ENCODE data around the gene ENKUR. TPM values are rescaled to one million over a fixed set of nuclear protein-coding genes. Genes with fewer than 3 reads are reported as not detected.

The ENKUR gene
- total RNA-seq, 1 experiment from 2014 or later = 0.77 TPM

GRCh38 chr10:24979685-24980084 lies 36.3 kb downstream of the ENKUR start:
- Mint-ChIP-seq H3K27me3 (ENCODE audit: insufficient read depth, unreplicated experiment) (no peaks in the 10 kb centered on the region), H3K9me3 (ENCODE audit: unreplicated experiment) (no peaks in the 10 kb centered on the region), H3K36me3 (ENCODE audit: insufficient read depth, unreplicated experiment) (no peaks in the 10 kb centered on the region), H3K4me3 (ENCODE audit: unreplicated experiment) (no peak overlapping the region), H3K27ac (ENCODE audit: unreplicated experiment) (no peak overlapping the region), H3K4me1 (ENCODE audit: low read depth, unreplicated experiment) (peaks cover 13% of the 10 kb centered on the region)
- Histone ChIP-seq H3K27me3 (replicated peaks; ENCODE audit: control insufficient read depth, insufficient read depth, low read length) (no peaks in the 10 kb centered on the region), H3K9me3 (no peaks in the 10 kb centered on the region), H3K36me3 (ENCODE audit: control insufficient read depth, insufficient read depth, low read length) (no peaks in the 10 kb centered on the region), H3K4me3 (ENCODE audit: low read depth, low read length) (no peak overlapping the region), H3K4me1 (peaks cover 8% of the 10 kb centered on the region)
- BruUV-seq (replicated peaks) = no TSS peak
- ChIA-PET POLR2A (no interaction called here), CTCF (no interaction called here)
- no peak for DNase-seq
- TF ChIP-seq CTCF (IDR thresholded peaks at IDR 0.05; ENCODE audit: insufficient read depth in 1 of 2, low read depth in 1 of 2, low read length in 1 of 2, severe bottlenecking in 1 of 2, unreplicated experiment in 1 of 2) = no peak
- intact Hi-C loops (cut with micrococcal nuclease; ENCODE audit: unreplicated experiment) = no loop called here

GRCh38 chr10:24974976-24975375 lies 41.0 kb downstream of the ENKUR start:
- ChIA-PET CTCF (interaction anchor here (0.6 to 1.1 kb wide), 5 partner anchors 11 to 357 kb away, joined by 3 to 4 read pairs (median 3); partner anchors contain the start of gene PRTFDC1), POLR2A (interaction anchor here (0.6 to 1.0 kb wide), 3 partner anchors 23 to 112 kb away, joined by 3 to 4 read pairs (median 3); partner anchors contain the start of gene THNSL1)
- Histone ChIP-seq H3K27me3 (replicated peaks; ENCODE audit: control insufficient read depth, insufficient read depth, low read length) (no peaks in the 10 kb centered on the region), H3K36me3 (ENCODE audit: control insufficient read depth, insufficient read depth, low read length) (no peaks in the 10 kb centered on the region), H3K4me1 (peaks cover 6% of the 10 kb centered on the region; the same call in 1 of the 2 replicates), H3K9me3 (no peaks in the 10 kb centered on the region), H3K4me3 (ENCODE audit: low read depth, low read length) (no peak overlapping the region)
- H3K4me3 Mint-ChIP-seq (ENCODE audit: unreplicated experiment) = no peak overlapping the region
- H3K36me3 Mint-ChIP-seq (ENCODE audit: insufficient read depth, unreplicated experiment) = no peaks in the 10 kb centered on the region
- no TSS peak for BruUV-seq (replicated peaks)
- H3K9me3 Mint-ChIP-seq (ENCODE audit: unreplicated experiment) = no peaks in the 10 kb centered on the region
- intact Hi-C loops (cut with micrococcal nuclease; ENCODE audit: unreplicated experiment) = no loop called here
- no peak overlapping the region for H3K27ac Mint-ChIP-seq (ENCODE audit: unreplicated experiment)
- H3K4me1 Mint-ChIP-seq (ENCODE audit: low read depth, unreplicated experiment) = peaks cover 13% of the 10 kb centered on the region
- TF ChIP-seq CTCF (IDR thresholded peaks at IDR 0.05; ENCODE audit: insufficient read depth in 1 of 2, low read depth in 1 of 2, low read length in 1 of 2, severe bottlenecking in 1 of 2, unreplicated experiment in 1 of 2) = peak; percentile 31 to 33
- H3K27me3 Mint-ChIP-seq (ENCODE audit: insufficient read depth, unreplicated experiment) = no peaks in the 10 kb centered on the region
- DNase-seq = peak; percentile 57 to 65

GRCh38 chr10:24973163-24973562 lies 42.8 kb downstream of the ENKUR start:
- no TSS peak for BruUV-seq (replicated peaks)
- H3K36me3 Mint-ChIP-seq (ENCODE audit: insufficient read depth, unreplicated experiment) = no peaks in the 10 kb centered on the region
- DNase-seq = no peak
- ChIA-PET CTCF (no interaction called here), POLR2A (no interaction called here)
- Histone ChIP-seq H3K9me3 (no peaks in the 10 kb centered on the region), H3K4me3 (ENCODE audit: low read depth, low read length) (no peak overlapping the region), H3K36me3 (ENCODE audit: control insufficient read depth, insufficient read depth, low read length) (no peaks in the 10 kb centered on the region), H3K4me1 (peaks cover 6% of the 10 kb centered on the region; the same call in 1 of the 2 replicates), H3K27me3 (replicated peaks; ENCODE audit: control insufficient read depth, insufficient read depth, low read length) (no peaks in the 10 kb centered on the region)
- H3K4me1 Mint-ChIP-seq (ENCODE audit: low read depth, unreplicated experiment) = peaks cover 13% of the 10 kb centered on the region
- intact Hi-C loops (cut with micrococcal nuclease; ENCODE audit: unreplicated experiment) = no loop called here
- no peaks in the 10 kb centered on the region for H3K9me3 Mint-ChIP-seq (ENCODE audit: unreplicated experiment)
- H3K4me3 Mint-ChIP-seq (ENCODE audit: unreplicated experiment) = no peak overlapping the region
- H3K27ac Mint-ChIP-seq (ENCODE audit: unreplicated experiment) = no peak overlapping the region
- no peaks in the 10 kb centered on the region for H3K27me3 Mint-ChIP-seq (ENCODE audit: insufficient read depth, unreplicated experiment)
- TF ChIP-seq CTCF (IDR thresholded peaks at IDR 0.05; ENCODE audit: insufficient read depth in 1 of 2, low read depth in 1 of 2, low read length in 1 of 2, severe bottlenecking in 1 of 2, unreplicated experiment in 1 of 2) = no peak

Measured in Caco-2 (cell line).